Islet precursor cell (in vitro differentiated cells): Measurements from ENCODE around the gene ADGB.
"Not testable (repeated sequence)": the region's sequence is repeated elsewhere in the genome, so short reads cannot be mapped to it uniquely, and the experiment has no call there.

ENCODE experiments used
- DNase-seq: peaks from one replicate; pipeline ENCODE4 v3.0.0-alpha.2; 2018

Gene ADGB

DNA sequence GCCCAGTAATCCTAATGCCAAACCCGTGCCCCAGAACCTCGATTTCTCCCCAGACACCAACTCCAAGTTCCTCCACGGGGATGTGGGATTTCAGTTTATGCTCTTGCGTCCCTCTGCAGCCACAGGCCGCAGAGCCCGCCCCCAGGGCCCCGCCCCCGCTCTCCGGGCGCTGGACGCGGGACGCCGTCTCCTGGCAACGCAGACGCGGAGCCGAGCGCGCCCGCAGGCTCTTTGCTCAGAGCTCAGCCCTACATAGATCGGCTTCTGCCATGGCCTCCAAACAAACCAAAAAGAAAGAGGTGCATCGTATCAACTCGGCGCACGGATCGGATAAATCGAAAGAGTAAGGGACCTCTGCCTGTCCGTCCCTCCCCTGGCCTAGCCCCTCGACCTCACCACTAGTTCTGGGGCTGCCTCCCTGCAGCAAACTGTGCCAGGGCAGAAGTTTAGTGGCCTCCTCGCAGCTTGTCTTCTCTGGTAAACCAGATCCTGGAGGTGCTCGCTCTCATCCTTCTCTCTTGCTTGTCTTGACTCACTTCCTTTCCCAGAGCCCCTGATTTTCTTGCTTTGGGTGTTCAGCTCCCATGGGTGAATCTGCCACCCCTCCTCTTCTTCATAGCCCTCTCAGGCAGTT, at the start of gene ADGB:
Gene ADGB, plus strand, starts transcription at position 201 of the 634 bp plus-strand sequence. Its CDS starts 69 bp downstream, at position 270.
- DNase-seq, result peak; percentile 93

- no peak for DNase-seq
Observed at GRCh38 chr6:146550911-146551310, 47.9 kb upstream of the ADGB start.

GRCh38 chr6:146551545-146551944, 47.2 kb upstream of the ADGB start:
- no peak for DNase-seq

DNA sequence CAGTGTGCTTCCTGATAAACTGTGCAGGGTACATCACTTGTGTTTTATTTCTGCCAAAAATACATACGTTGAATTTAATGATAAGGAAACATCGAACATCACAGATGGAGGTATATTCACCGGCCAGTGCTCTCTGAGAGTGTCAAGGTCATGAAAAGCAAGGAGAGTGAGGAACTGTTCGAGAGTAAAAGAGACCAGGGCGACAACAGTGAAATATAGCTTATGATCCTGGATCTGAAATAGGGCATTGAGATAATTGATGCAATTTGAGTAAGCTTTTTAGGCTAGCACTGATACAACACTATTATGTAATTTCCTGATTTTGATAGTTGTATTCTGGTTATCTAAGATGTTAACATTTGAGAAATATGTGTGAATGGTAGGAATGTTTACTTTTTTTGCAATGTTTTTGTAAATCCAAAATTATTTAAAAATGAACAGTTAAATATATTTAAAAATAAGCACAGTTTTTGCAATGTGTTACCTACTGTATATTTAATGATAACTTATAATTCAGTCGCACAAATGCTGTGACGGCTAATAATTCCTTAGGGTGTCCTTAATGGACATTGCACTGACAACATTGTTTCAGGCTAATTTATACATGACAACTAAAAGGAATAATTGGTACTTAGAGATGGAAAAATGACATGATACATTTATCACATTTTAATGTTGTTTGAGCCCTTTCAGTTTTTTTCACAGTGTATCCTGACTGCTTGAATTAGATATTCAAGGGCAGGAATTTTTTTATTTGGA, 45.2 kb upstream of the ADGB start:
- no peak for DNase-seq

- no peak for DNase-seq
Observed at GRCh38 chr6:146560607-146561006, 38.2 kb upstream of the ADGB start.

- not testable (repeated sequence) for DNase-seq
Observed at GRCh38 chr6:146566661-146567060, 32.1 kb upstream of the ADGB start.

DNA sequence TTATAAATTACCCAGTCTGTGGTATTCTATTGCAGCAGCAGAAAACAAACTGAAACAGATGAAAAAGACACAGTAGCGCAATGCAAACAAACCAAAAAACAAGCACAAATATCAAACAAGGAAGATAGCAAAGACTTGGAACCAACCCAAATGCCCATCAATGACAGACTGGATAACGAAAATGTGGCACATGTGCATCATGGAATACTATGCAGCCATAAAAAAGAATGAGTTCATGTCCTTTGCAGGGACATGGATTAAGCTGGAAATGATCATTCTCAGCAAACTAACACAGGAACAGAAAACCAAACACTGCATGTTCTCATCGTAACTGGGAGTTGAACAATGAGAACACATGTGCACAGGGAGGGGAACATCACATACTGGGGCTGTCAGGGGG, 30.2 kb upstream of the ADGB start:
- DNase-seq, result not testable (repeated sequence)

DNA sequence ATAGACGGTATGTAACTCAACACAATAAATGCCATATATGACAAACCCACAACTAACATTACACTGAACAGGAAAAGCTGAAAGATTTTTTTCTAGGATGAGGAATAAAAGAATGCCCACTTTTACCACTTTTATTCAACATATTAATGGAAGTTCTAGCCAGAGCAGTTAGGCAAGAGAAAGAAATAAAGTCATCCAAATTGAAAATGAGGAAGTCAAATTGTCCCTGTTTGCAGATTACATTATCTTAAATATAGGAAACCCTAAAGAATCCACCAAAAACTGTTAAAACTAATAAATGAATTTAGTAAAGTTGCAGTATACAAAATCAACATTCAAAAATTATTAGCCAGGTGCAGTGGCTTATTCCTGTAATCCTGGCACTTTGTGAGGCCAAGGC, 24.6 kb upstream of the ADGB start:
- DNase-seq, result no peak

DNA sequence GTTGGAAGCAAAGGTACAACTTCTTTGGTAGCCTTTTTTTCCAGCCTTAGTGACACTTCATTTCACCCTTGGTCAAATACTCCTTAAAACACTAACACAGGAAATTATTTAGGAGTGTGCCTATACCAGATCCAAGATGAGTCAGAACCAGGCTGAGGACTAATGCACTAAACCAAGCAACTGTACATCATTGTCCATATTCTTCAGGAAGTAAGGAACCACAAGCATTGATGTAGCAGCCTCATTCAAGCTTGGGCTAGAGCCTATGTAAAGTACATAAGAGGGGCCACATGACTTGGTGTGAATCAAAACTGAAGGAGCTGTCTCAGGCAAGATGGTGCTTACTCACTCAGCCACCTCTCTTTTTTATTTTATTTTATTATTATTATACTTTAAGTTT, 20.7 kb upstream of the ADGB start:
- DNase-seq, result no peak

- no peak for DNase-seq
Observed at GRCh38 chr6:146581968-146582367, 16.8 kb upstream of the ADGB start.

GRCh38 chr6:146582857-146583256, 15.9 kb upstream of the ADGB start:
- no peak for DNase-seq

GRCh38 chr6:146583966-146584365, 14.8 kb upstream of the ADGB start:
- no peak for DNase-seq

DNA sequence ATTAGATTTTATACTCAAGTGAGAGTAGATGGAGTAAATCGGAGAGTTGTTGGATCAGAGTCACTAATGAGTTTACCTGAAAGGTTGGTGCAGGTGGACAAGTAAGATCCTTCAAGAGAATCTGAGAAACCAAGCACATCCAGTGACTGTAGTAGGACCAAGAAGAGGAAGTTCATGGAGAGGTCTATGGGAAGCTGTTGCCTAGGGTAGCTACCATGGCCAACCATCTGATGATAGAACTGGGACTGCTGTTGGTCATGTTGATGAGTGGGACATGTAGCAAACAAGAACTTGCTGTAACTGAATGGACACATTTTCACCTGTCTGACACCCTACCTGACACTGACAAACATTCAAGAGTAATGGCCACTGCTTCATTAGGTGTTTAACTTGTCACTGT, 11.3 kb upstream of the ADGB start:
- DNase-seq, result no peak

- no peak for DNase-seq
Observed at GRCh38 chr6:146590492-146590891, 8.3 kb upstream of the ADGB start.

- DNase-seq, result no peak
Observed at GRCh38 chr6:146592451-146592850, 6.3 kb upstream of the ADGB start.

GRCh38 chr6:146593986-146594385, 4.8 kb upstream of the ADGB start:
- no peak for DNase-seq

- no peak for DNase-seq
Observed at GRCh38 chr6:146594495-146594894, 4.3 kb upstream of the ADGB start.

DNA sequence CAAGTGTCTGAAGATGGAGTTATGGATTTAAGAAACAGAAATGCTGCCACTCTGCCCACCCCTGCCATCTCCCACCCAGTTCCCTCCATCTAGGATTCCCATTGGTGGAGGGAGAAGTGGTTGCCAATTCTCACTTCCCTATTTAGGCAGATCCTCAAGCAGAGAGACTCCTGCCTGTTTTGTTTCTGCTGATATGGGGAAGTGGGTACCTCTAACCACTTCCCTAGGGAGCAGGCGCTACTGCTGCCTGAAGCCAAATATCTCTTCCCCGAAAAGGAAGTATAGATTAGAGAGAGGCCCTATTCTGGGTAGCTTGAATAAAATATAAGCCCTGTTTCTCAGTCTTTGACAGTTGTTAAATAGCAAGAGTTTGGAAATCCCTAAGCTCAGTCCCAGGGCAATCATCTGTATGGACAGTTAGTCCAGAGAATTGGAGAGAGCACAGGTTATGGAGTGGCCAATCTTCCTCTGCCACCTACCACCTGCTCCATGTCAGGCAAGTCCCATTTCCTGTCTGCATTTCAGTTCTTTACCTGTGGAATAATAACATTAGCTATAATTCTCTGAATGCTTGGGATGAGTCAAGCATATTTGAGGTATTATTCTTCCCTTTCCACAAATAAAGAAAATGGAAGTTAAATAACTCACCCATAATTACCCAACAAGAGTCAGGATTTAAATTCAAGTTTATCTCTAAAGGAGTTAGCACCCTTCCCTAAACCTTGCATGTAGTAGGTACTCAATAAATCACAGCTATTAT, 2.6 kb upstream of the ADGB start:
- DNase-seq, result no peak

DNA sequence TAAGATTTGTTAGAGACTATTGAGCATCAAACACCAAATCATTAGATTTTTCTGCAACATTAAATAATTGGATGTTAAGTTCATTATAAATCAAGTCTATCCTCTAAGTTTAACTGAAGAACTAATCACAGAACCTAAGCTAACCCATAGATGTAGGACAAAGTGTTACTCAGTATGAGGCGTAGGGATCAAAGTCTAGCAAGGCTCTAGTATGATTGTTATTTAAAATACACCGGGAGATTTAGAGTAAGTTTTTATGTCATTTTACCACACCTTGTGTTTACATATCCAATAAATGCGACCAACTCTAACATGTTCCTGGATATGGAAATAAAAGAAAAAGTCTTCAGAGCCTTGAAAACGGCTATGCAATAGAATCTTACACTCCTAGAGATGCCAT, 2.6 kb downstream of the ADGB start:
- DNase-seq, result no peak

DNA sequence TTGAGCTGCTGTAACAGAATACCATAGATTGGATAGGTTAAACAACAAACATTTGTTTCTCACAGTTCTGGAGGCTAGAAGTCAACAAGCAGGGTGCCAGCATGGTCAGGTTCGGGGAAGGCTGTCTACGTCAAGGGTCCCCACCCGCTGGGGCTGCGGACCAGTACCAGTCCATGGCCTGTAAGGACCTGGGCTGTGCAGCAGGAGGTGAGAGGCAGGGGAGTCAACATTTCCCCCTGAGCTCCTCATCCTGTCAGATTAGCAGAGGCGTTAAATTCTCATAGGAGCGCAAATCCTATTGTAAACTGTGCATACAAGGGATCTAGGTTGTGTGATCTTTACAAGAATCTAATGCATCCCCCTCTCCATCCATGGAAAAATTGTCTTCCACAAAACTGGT, 3.8 kb downstream of the ADGB start:
- no peak for DNase-seq

- DNase-seq, result no peak
Observed at GRCh38 chr6:146613947-146614346, 15.2 kb downstream of the ADGB start.

DNA sequence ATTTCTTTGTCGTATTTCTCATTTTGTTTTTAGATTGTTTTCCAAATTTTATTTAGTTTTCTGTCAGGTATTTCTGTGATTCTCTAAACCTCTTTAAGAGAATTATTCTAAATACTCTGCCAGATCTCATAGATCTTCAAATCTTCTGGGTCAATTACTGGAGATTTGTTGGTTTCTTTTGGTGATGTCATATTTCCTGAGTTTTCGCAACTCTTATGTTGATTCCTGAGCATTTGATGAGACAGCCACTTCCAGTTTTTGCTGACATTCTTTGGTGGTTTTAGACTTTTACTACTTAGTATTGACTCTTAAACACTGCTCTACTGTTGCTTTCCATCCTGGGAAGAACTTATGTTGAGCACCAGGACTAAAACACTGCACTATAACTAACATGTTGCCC, 21.9 kb downstream of the ADGB start:
- DNase-seq, result no peak

GRCh38 chr6:146628350-146628749, 29.6 kb downstream of the ADGB start:
- no peak for DNase-seq

- no peak for DNase-seq
Observed at GRCh38 chr6:146634022-146634421, 35.2 kb downstream of the ADGB start.
